Measurements from ENCODE around the gene ZFPM1. TPM values are rescaled to one million over a fixed set of nuclear protein-coding genes. Genes with fewer than 3 reads are reported as not detected.

ZFPM1 gene
- 24.1 and 25.9 TPM in 2 replicates for total RNA-seq (2022)
- Bru-seq, nascent RNA, result percentile 56 among the genes with signal in this experiment
- percentile 57 among the genes with signal in this experiment for BruChase-seq, experiment 1, labeled RNA remaining after a 2-hour chase
- BruChase-seq, experiment 2, labeled RNA remaining after a 6-hour chase, result percentile 66 among the genes with signal in this experiment
- long read RNA-seq, full-length matches to known transcripts, result 2 of 7 reads
- long read RNA-seq, partial matches to known transcripts, result 1 of 7 reads
- long read RNA-seq, other reads (novel, unspliced or antisense), result 4 of 7 reads

- Mint-ChIP-seq H3K27me3 (ENCODE audit: insufficient read depth, unreplicated experiment) (no peaks in the 10 kb centered on the region), H3K27ac (ENCODE audit: unreplicated experiment) (peak within 1 kb of the TSS; percentile 84), H3K9me3 (ENCODE audit: unreplicated experiment) (no peaks in the 10 kb centered on the region), H3K36me3 (ENCODE audit: insufficient read depth, unreplicated experiment) (peaks cover 28% of the 10 kb centered on the region), H3K4me3 (ENCODE audit: unreplicated experiment) (peak within 1 kb of the TSS; percentile 97), H3K4me1 (ENCODE audit: low read depth, unreplicated experiment) (peaks cover 6% of the 10 kb centered on the region)
- BruUV-seq (replicated peaks), result no TSS peak
- H3K9me3 ChIP-seq, result no peaks in the 10 kb centered on the region
- no peak for TF ChIP-seq CTCF (IDR thresholded peaks at IDR 0.05; ENCODE audit: insufficient read depth in 1 of 2, low read depth in 1 of 2, low read length in 1 of 2, severe bottlenecking in 1 of 2, unreplicated experiment in 1 of 2)
- intact Hi-C loops (cut with micrococcal nuclease; ENCODE audit: unreplicated experiment), result loop anchor here (1.0 kb wide), 1 partner anchor 56 kb away; no protein-coding TSS in a partner anchor
- CTCF ChIA-PET, result interaction anchor here (1.0 to 1.6 kb wide), 4 partner anchors 9 to 108 kb away, joined by 3 to 8 read pairs (median 6); no protein-coding TSS in a partner anchor
- H3K4me1 ChIP-seq, result peaks cover 22% of the 10 kb centered on the region
- H3K27me3 ChIP-seq (replicated peaks; ENCODE audit: control insufficient read depth, insufficient read depth, low read length), result no peaks in the 10 kb centered on the region
- DNase-seq, result no peak
- POLR2A ChIA-PET, result interaction anchor here (0.8 to 1.3 kb wide), 3 partner anchors 35 to 502 kb away, joined by 3 to 7 read pairs (median 6); partner anchors contain the start of gene BANP
- H3K36me3 ChIP-seq (ENCODE audit: control insufficient read depth, insufficient read depth, low read length), result no peaks in the 10 kb centered on the region
- H3K4me3 ChIP-seq (ENCODE audit: low read depth, low read length), result peak within 1 kb of the TSS; percentile 80
Measured at GRCh38 chr16:88453217-88453531, at the start of gene ZFPM1. ZFPM1 (plus strand) TSS chr16:88453280; CDS start chr16:88453639, 359 bp downstream.

GRCh38 chr16:88403794-88404581 is 49.1 kb upstream of the ZFPM1 start:
- H3K4me1 ChIP-seq, result no peaks in the 10 kb centered on the region
- no peaks in the 10 kb centered on the region for H3K36me3 ChIP-seq (ENCODE audit: control insufficient read depth, insufficient read depth, low read length)
- TF ChIP-seq CTCF (IDR thresholded peaks at IDR 0.05; ENCODE audit: insufficient read depth in 1 of 2, low read depth in 1 of 2, low read length in 1 of 2, severe bottlenecking in 1 of 2, unreplicated experiment in 1 of 2), result peak in 1 of 2 experiments; percentile 11
- POLR2A ChIA-PET, result no interaction called here
- no peaks in the 10 kb centered on the region for H3K4me1 Mint-ChIP-seq (ENCODE audit: low read depth, unreplicated experiment)
- no peak overlapping the region for H3K4me3 Mint-ChIP-seq (ENCODE audit: unreplicated experiment)
- no peaks in the 10 kb centered on the region for H3K9me3 ChIP-seq
- intact Hi-C loops (cut with micrococcal nuclease; ENCODE audit: unreplicated experiment), result no loop called here
- H3K27me3 ChIP-seq (replicated peaks; ENCODE audit: control insufficient read depth, insufficient read depth, low read length), result no peaks in the 10 kb centered on the region
- H3K27me3 Mint-ChIP-seq (ENCODE audit: insufficient read depth, unreplicated experiment), result no peaks in the 10 kb centered on the region
- no TSS peak for BruUV-seq (replicated peaks)
- H3K4me3 ChIP-seq (ENCODE audit: low read depth, low read length), result no peak overlapping the region
- CTCF ChIA-PET, result interaction anchor here (1.0 kb wide), 1 partner anchor 23 kb away, joined by 4 read pairs; no protein-coding TSS in a partner anchor
- H3K27ac Mint-ChIP-seq (ENCODE audit: unreplicated experiment), result no peak overlapping the region
- H3K9me3 Mint-ChIP-seq (ENCODE audit: unreplicated experiment), result no peaks in the 10 kb centered on the region
- DNase-seq, result no peak
- no peaks in the 10 kb centered on the region for H3K36me3 Mint-ChIP-seq (ENCODE audit: insufficient read depth, unreplicated experiment)

- TF ChIP-seq CTCF (IDR thresholded peaks at IDR 0.05; ENCODE audit: insufficient read depth in 1 of 2, low read depth in 1 of 2, low read length in 1 of 2, severe bottlenecking in 1 of 2, unreplicated experiment in 1 of 2), result no peak
- ChIA-PET POLR2A (no interaction called here), CTCF (no interaction called here)
- Histone ChIP-seq H3K4me3 (ENCODE audit: low read depth, low read length) (no peak overlapping the region), H3K4me1 (no peaks in the 10 kb centered on the region), H3K27me3 (replicated peaks; ENCODE audit: control insufficient read depth, insufficient read depth, low read length) (no peaks in the 10 kb centered on the region), H3K36me3 (ENCODE audit: control insufficient read depth, insufficient read depth, low read length) (no peaks in the 10 kb centered on the region), H3K9me3 (no peaks in the 10 kb centered on the region)
- no peak overlapping the region for H3K27ac Mint-ChIP-seq (ENCODE audit: unreplicated experiment)
- no peak overlapping the region for H3K4me3 Mint-ChIP-seq (ENCODE audit: unreplicated experiment)
- no TSS peak for BruUV-seq (replicated peaks)
- no peaks in the 10 kb centered on the region for H3K9me3 Mint-ChIP-seq (ENCODE audit: unreplicated experiment)
- H3K4me1 Mint-ChIP-seq (ENCODE audit: low read depth, unreplicated experiment), result no peaks in the 10 kb centered on the region
- no peak for DNase-seq
- intact Hi-C loops (cut with micrococcal nuclease; ENCODE audit: unreplicated experiment), result no loop called here
- no peaks in the 10 kb centered on the region for H3K27me3 Mint-ChIP-seq (ENCODE audit: insufficient read depth, unreplicated experiment)
- H3K36me3 Mint-ChIP-seq (ENCODE audit: insufficient read depth, unreplicated experiment), result no peaks in the 10 kb centered on the region
Measured at GRCh38 chr16:88404769-88405168, 48.3 kb upstream of the ZFPM1 start.

Measured in Caco-2 (cell line).